Neural cell (in vitro differentiated cells): ENCODE results near the gene C1orf167. TPM values are rescaled to one million over a fixed set of nuclear protein-coding genes. Genes with fewer than 3 reads are reported as not detected.

Experiments
- H2AFZ ChIP-seq: fragments of 200-600, 300-800 bp; sonication (generic), shearing (Covaris generic); 2 replicates; pipeline ENCODE4 v1.6.0; 2014; ENCODE audit warnings: low read depth, mild to moderate bottlenecking, antibody characterized with exemption, low read length, moderate library complexity
- H3F3A ChIP-seq: fragments of 200-600 bp; shearing (Covaris generic); 2 replicates; pipeline ENCODE4 v1.6.1; 2016; ENCODE audit warnings: mild to moderate bottlenecking, moderate library complexity, mixed read lengths, antibody characterized with exemption, low read length; ENCODE audit not compliant: insufficient read depth, poor library complexity, severe bottlenecking
- H3K27ac ChIP-seq: fragments of 200-600, 300-800 bp; sonication (generic), shearing (Covaris generic); 2 replicates; pipeline ENCODE4 v1.5.1; 2014; ENCODE audit warnings: mild to moderate bottlenecking, low read length, moderate library complexity
- H3K27me3 ChIP-seq: fragments of 300-800, 200-600 bp; sonication (generic), shearing (Covaris generic); 2 replicates; pipeline ENCODE4 v1.6.0; 2014; ENCODE audit warnings: mild to moderate bottlenecking, low read depth, low read length, moderate library complexity; ENCODE audit not compliant: insufficient read depth
- H3K36me3 ChIP-seq: fragments of 300-800, 200-600 bp; sonication (generic), shearing (Covaris generic); 2 replicates; pipeline ENCODE4 v1.5.1; 2014; ENCODE audit warnings: mild to moderate bottlenecking, antibody characterized with exemption, low read length, moderate library complexity; ENCODE audit not compliant: insufficient read depth
- H3K4me2 ChIP-seq: fragments of 300-800, 200-600 bp; sonication (generic), shearing (Covaris generic); 2 replicates; pipeline ENCODE4 v1.6.0; 2014; ENCODE audit warnings: mild to moderate bottlenecking, low read length
- H3K4me3 ChIP-seq: fragments of 300-800, 200-600 bp; sonication (generic), shearing (Covaris generic); 2 replicates; pipeline ENCODE4 v1.5.1; 2014; ENCODE audit warnings: mild to moderate bottlenecking, low read length, moderate library complexity
- H3K79me2 ChIP-seq: fragments of 200-600 bp; shearing (Covaris generic); replicated peaks from 2 replicates; pipeline ENCODE4 v1.6.0; 2014; ENCODE audit warnings: mild to moderate bottlenecking, low read length, moderate library complexity; ENCODE audit not compliant: insufficient read depth
- H3K9ac ChIP-seq: fragments of 300-800, 200-600 bp; sonication (generic), shearing (Covaris generic); 2 replicates; pipeline ENCODE4 v1.6.1; 2016; ENCODE audit warnings: mild to moderate bottlenecking, low read length, mixed read lengths
- H3K9me2 ChIP-seq: fragments of 200-600 bp; shearing (Covaris generic); 2 replicates; pipeline ENCODE4 v1.6.1; 2016; ENCODE audit warnings: mild to moderate bottlenecking, low read length, mixed read lengths; ENCODE audit not compliant: insufficient read depth
- H3K9me3 ChIP-seq: fragments of 200-600, 300-800 bp; sonication (generic), shearing (Covaris generic); 2 replicates; pipeline ENCODE4 v1.6.1; 2016; ENCODE audit warnings: mild to moderate bottlenecking, mixed run types, low read length, moderate library complexity, mixed read lengths
- H4K20me1 ChIP-seq: fragments of 200-600 bp; shearing (Covaris generic); 2 replicates; pipeline ENCODE4 v1.6.1; 2016; ENCODE audit warnings: mild to moderate bottlenecking, mixed run types; ENCODE audit not compliant: insufficient read depth
- CTCF ChIP-seq: fragments of 450-650 bp; IDR thresholded peaks from 2 replicates; pipeline ENCODE4 v1.5.1; 2014; ENCODE audit warnings: antibody characterized with exemption, mild to moderate bottlenecking, moderate library complexity; ENCODE audit not compliant: poor library complexity, severe bottlenecking
- EP300 ChIP-seq: fragments of 450-650 bp; conservative IDR thresholded peaks from 2 replicates; pipeline ENCODE4 v1.6.1; 2014; ENCODE audit warnings: antibody characterized with exemption, mild to moderate bottlenecking, moderate library complexity; ENCODE audit not compliant: poor library complexity, severe bottlenecking
- EZH2 ChIP-seq: fragments of 200-600, 300-800 bp; shearing (Covaris generic), sonication (generic); IDR thresholded peaks from 2 replicates; pipeline ENCODE4 v1.6.1; 2014; ENCODE audit warnings: antibody characterized with exemption, low read length, borderline replicate concordance, mild to moderate bottlenecking; ENCODE audit not compliant: insufficient read depth, poor library complexity, severe bottlenecking
- MXI1 ChIP-seq: fragments of 450-650 bp; conservative IDR thresholded peaks from 2 replicates; pipeline ENCODE4 v1.6.1; 2014; ENCODE audit warnings: antibody characterized with exemption, mild to moderate bottlenecking; ENCODE audit not compliant: poor library complexity, severe bottlenecking
- POLR2AphosphoS5 ChIP-seq: IDR thresholded peaks from 2 replicates; pipeline ENCODE4 v1.6.1; 2012
- RAD21 ChIP-seq: fragments of 450-650 bp; conservative IDR thresholded peaks from 2 replicates; pipeline ENCODE4 v1.6.1; 2014; ENCODE audit warnings: antibody characterized with exemption, mild to moderate bottlenecking, moderate library complexity
- SMC3 ChIP-seq: fragments of 450-650 bp; conservative IDR thresholded peaks from 2 replicates; pipeline ENCODE4 v1.6.1; 2014; ENCODE audit warnings: antibody characterized with exemption, mild to moderate bottlenecking, moderate library complexity; ENCODE audit not compliant: poor library complexity
- TAF1 ChIP-seq: IDR thresholded peaks from 2 replicates; pipeline ENCODE4 v1.6.1; 2012; ENCODE audit warnings: low read depth
- polyA plus RNA-seq: library from polyadenylated mRNA; depleted of rRNA; stranded (reverse); fragments of >200 nt; gene quantifications from 2 replicates; pipeline ENCODE4 v1.2.3, GENCODE V29; 2014
- TF ChIP-seq, protein P1 (sequence below): IDR thresholded peaks from 2 replicates; pipeline ENCODE4 v1.6.1; 2012; ENCODE audit warnings: borderline replicate concordance

Gene C1orf167
- polyA plus RNA-seq, 1 donor from 2014 or later, result not detected

GRCh38 chr1:11774753-11775152, 12.8 kb downstream of the C1orf167 start:
- H3K36me3 ChIP-seq, result no peaks in the 10 kb centered on the region

DNA sequence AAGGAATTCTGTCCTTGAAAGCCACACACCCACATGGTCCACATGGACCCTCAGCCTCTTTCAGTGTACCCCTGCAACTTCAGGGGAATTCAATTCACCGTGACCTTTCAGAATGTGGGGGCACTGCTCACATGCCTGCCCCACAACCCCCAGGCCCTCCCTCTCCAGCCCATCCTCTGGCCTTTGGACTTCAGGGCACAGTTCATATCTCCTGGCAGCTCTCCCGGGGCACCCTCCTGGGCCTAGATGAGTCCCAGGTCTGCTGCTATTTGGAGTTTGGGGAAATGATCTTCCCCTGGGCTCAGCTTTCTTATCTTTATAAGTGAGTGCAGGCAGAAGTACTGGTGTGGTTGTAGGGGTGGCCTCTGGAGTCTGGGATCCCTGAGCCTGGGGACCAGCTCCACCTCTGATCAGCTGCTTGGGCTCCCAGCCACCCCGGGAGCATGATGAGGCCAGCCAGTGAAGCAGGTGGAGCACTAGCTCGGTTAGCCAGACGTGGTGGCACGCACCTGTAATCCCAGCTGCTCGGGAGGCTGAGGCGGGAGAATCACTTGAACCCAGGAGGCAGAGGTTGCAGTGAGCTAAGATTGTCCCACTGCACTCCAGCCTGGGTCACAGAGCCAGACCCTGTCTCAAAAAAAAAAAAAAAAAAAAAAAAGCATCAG, 15.8 kb downstream of the C1orf167 start:
- no peaks in the 10 kb centered on the region for H4K20me1 ChIP-seq
- H3K4me3 ChIP-seq, result no peak overlapping the region
- TF ChIP-seq POLR2AphosphoS5 (no peak), TAF1 (no peak), RAD21 (no peak), MXI1 (no peak), EZH2 (no peak), CTCF (no peak), EP300 (no peak)
- TF ChIP-seq, protein P1, sequence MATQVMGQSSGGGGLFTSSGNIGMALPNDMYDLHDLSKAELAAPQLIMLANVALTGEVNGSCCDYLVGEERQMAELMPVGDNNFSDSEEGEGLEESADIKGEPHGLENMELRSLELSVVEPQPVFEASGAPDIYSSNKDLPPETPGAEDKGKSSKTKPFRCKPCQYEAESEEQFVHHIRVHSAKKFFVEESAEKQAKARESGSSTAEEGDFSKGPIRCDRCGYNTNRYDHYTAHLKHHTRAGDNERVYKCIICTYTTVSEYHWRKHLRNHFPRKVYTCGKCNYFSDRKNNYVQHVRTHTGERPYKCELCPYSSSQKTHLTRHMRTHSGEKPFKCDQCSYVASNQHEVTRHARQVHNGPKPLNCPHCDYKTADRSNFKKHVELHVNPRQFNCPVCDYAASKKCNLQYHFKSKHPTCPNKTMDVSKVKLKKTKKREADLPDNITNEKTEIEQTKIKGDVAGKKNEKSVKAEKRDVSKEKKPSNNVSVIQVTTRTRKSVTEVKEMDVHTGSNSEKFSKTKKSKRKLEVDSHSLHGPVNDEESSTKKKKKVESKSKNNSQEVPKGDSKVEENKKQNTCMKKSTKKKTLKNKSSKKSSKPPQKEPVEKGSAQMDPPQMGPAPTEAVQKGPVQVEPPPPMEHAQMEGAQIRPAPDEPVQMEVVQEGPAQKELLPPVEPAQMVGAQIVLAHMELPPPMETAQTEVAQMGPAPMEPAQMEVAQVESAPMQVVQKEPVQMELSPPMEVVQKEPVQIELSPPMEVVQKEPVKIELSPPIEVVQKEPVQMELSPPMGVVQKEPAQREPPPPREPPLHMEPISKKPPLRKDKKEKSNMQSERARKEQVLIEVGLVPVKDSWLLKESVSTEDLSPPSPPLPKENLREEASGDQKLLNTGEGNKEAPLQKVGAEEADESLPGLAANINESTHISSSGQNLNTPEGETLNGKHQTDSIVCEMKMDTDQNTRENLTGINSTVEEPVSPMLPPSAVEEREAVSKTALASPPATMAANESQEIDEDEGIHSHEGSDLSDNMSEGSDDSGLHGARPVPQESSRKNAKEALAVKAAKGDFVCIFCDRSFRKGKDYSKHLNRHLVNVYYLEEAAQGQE, result no peak

More at GRCh38 chr1:11774753-11775152, 12.8 kb downstream of the C1orf167 start:
- Histone ChIP-seq H3K9me2 (no peaks in the 10 kb centered on the region), H2AFZ (no peak overlapping the region), H3K4me3 (no peak overlapping the region), H3K4me2 (no peak overlapping the region), H3K9me3 (no peaks in the 10 kb centered on the region), H3K27ac (no peak overlapping the region), H3K79me2 (no peaks in the 10 kb centered on the region), H3K9ac (no peak overlapping the region), H3F3A (no peaks in the 10 kb centered on the region), H3K27me3 (no peaks in the 10 kb centered on the region), H4K20me1 (no peaks in the 10 kb centered on the region)
- TF ChIP-seq TAF1, result no peak
- TF ChIP-seq MXI1, result no peak
- no peak for TF ChIP-seq POLR2AphosphoS5
- TF ChIP-seq RAD21, result no peak
- TF ChIP-seq CTCF, result no peak
- no peak for TF ChIP-seq SMC3
- TF ChIP-seq, protein P1, result no peak
- TF ChIP-seq EP300, result no peak
- no peak for TF ChIP-seq EZH2

More for the DNA sequence above, 15.8 kb downstream of the C1orf167 start:
- H3F3A ChIP-seq, result no peaks in the 10 kb centered on the region
- no peaks in the 10 kb centered on the region for H3K9me3 ChIP-seq
- H3K79me2 ChIP-seq, result no peaks in the 10 kb centered on the region
- no peaks in the 10 kb centered on the region for H3K27me3 ChIP-seq
- no peak overlapping the region for H2AFZ ChIP-seq
- H3K27ac ChIP-seq, result no peak overlapping the region
- H3K4me2 ChIP-seq, result no peak overlapping the region
- no peaks in the 10 kb centered on the region for H3K36me3 ChIP-seq
- no peak overlapping the region for H3K9ac ChIP-seq
- H3K9me2 ChIP-seq, result no peaks in the 10 kb centered on the region
